Measurements from ENCODE around the gene SIM1.

Gene SIM1

DNA sequence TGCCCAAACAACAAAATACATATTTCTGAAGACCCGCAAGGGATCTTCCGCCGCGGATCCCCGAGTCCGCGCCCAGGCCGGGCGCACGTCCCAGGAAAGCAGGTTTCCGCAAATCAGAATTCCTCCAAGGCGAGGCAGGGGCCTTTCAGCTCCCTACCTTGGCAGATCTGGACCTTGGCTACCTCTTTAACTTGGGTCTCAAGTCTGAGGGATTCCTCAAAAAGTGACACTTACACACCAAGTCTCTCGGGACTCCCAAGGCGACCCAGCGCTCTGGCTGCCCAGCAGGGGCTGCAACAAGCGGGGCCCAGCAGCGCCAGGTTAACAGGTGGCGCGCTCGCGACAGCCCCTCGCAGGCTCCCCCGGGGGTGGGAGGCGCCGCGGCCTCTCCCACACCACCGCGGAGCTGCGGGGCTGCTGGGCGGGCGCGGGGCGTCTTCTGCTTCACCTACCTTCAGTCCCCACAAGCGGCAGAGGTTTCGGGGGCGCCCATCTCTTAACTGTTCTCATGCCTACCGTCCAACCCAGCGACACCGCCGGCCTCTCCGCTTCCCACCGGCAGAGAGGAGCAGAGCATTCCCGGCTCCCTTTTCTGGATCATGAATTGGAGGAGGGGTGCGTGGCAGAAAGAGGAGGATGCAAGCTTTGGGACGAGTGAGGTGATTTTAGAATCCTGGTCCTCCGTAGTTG lies 414 bp downstream of the SIM1 start:
- no peaks in the 10 kb centered on the region for H3K79me2 ChIP-seq (ENCODE audit: low read length)
- no peaks in the 10 kb centered on the region for H3K4me1 ChIP-seq (ENCODE audit: low read length)
- H3K27me3 ChIP-seq (ENCODE audit: low read depth, low read length), result no peaks in the 10 kb centered on the region
- H3K36me3 ChIP-seq (replicated peaks; ENCODE audit: low read depth, low read length), result no peaks in the 10 kb centered on the region
- H3K4me2 ChIP-seq (ENCODE audit: low read length), result no peak overlapping the region
- H2AFZ ChIP-seq (ENCODE audit: low read depth, low read length), result no peak overlapping the region
- no peak for TF ChIP-seq EZH2phosphoT487 (IDR thresholded peaks at IDR 0.05; ENCODE audit: low read depth)
- TF ChIP-seq, protein P1, sequence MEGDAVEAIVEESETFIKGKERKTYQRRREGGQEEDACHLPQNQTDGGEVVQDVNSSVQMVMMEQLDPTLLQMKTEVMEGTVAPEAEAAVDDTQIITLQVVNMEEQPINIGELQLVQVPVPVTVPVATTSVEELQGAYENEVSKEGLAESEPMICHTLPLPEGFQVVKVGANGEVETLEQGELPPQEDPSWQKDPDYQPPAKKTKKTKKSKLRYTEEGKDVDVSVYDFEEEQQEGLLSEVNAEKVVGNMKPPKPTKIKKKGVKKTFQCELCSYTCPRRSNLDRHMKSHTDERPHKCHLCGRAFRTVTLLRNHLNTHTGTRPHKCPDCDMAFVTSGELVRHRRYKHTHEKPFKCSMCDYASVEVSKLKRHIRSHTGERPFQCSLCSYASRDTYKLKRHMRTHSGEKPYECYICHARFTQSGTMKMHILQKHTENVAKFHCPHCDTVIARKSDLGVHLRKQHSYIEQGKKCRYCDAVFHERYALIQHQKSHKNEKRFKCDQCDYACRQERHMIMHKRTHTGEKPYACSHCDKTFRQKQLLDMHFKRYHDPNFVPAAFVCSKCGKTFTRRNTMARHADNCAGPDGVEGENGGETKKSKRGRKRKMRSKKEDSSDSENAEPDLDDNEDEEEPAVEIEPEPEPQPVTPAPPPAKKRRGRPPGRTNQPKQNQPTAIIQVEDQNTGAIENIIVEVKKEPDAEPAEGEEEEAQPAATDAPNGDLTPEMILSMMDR (IDR thresholded peaks at IDR 0.05; ENCODE audit: low read depth, low read length), result no peak
- H3K4me3 ChIP-seq (ENCODE audit: low read length), result no peak overlapping the region
- H3K9me3 ChIP-seq (ENCODE audit: insufficient read depth, low read length), result no peaks in the 10 kb centered on the region
- no peaks in the 10 kb centered on the region for H4K20me1 ChIP-seq (ENCODE audit: insufficient read depth, low read length)
- no peak overlapping the region for H3K9ac ChIP-seq (ENCODE audit: low read length)
- H3K27ac ChIP-seq (ENCODE audit: low read length), result no peak overlapping the region

DNA sequence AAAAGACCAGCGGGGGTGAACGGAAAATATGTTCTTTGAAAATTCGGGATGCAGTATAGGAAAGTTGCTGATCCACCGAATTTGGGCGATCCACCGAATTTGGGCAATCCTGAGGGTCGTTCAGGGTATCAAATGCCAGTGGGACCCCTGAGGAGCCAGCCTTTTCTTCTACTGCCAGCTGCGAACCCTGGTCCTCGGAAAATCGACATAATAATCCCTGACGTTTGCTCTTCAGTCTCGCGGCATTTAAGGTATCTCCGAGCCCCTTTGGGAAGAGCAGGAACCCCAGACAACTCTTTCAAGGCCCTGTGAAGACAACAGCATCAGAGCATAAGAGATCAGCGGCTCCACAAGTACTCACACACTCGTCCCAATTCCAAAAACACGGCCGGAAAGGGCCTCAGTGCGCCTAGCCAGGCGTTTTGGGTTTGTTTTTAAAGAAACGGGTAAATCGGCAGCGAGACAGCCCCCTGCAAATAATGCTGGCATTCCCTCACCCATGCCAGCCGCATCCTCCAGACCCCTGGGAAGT lies 1.0 kb downstream of the SIM1 start:
- H3K79me2 ChIP-seq (ENCODE audit: low read length), result no peaks in the 10 kb centered on the region
- H3K27me3 ChIP-seq (ENCODE audit: low read depth, low read length), result no peaks in the 10 kb centered on the region
- H3K9me3 ChIP-seq (ENCODE audit: insufficient read depth, low read length), result no peaks in the 10 kb centered on the region
- H3K4me1 ChIP-seq (ENCODE audit: low read length), result no peaks in the 10 kb centered on the region
- no peak overlapping the region for H2AFZ ChIP-seq (ENCODE audit: low read depth, low read length)
- no peak overlapping the region for H3K4me3 ChIP-seq (ENCODE audit: low read length)
- no peaks in the 10 kb centered on the region for H4K20me1 ChIP-seq (ENCODE audit: insufficient read depth, low read length)
- no peak overlapping the region for H3K4me2 ChIP-seq (ENCODE audit: low read length)
- no peak overlapping the region for H3K27ac ChIP-seq (ENCODE audit: low read length)
- no peak overlapping the region for H3K9ac ChIP-seq (ENCODE audit: low read length)
- no peaks in the 10 kb centered on the region for H3K36me3 ChIP-seq (replicated peaks; ENCODE audit: low read depth, low read length)
- TF ChIP-seq, protein P1 (IDR thresholded peaks at IDR 0.05; ENCODE audit: low read depth, low read length), result no peak

DNA sequence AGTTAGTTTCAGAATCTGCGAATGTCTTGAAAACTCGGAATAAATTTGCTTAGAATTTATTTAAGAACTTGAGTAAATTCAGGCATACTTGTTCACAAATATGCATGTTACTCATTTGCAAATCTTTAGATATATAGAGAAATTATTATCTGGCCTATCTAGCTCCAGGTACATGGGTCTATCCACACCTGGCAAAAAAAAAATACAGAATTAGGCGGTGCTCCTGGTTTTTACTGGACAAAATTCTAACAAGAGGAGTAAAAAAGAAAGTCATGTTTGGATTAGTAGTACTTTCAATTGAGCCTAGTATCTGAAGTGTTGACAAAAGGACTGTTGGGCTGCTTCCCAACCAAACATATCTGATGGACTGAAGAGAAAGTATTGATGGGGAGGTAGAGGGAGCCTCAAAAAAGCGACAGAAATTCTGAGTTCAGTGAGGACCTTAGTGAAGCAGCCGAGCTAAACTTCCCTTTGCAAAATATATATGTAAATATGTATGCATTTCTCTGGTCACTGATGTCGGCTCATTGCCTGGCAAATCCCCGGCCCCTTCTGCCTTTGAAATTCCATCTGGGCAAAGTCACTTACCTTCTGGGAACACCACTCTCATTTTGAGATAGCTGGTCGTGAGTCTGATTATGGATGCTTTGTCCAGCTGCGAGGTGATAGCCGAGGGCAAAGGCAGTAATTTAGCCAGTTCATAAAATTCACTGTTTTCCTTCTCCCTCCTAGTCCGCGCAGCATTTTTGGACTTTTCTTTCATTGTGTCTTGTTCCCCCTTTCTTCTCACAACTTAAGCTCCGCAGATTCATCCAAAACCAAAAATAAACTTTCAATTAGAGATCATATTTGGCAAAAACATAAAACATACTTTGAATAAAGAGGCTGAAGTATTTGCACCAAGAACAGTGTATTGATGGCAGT lies 1.8 kb downstream of the SIM1 start:
- Histone ChIP-seq H2AFZ (ENCODE audit: low read depth, low read length) (no peak overlapping the region), H3K27ac (ENCODE audit: low read length) (no peak overlapping the region), H3K4me3 (ENCODE audit: low read length) (no peak overlapping the region), H3K9me3 (ENCODE audit: insufficient read depth, low read length) (no peaks in the 10 kb centered on the region), H4K20me1 (ENCODE audit: insufficient read depth, low read length) (no peaks in the 10 kb centered on the region), H3K36me3 (replicated peaks; ENCODE audit: low read depth, low read length) (no peaks in the 10 kb centered on the region), H3K4me1 (ENCODE audit: low read length) (no peaks in the 10 kb centered on the region), H3K4me2 (ENCODE audit: low read length) (no peak overlapping the region), H3K79me2 (ENCODE audit: low read length) (no peaks in the 10 kb centered on the region), H3K27me3 (ENCODE audit: low read depth, low read length) (no peaks in the 10 kb centered on the region), H3K9ac (ENCODE audit: low read length) (no peak overlapping the region)
- TF ChIP-seq, protein P1 (IDR thresholded peaks at IDR 0.05; ENCODE audit: low read depth, low read length), result no peak
- TF ChIP-seq EZH2phosphoT487 (IDR thresholded peaks at IDR 0.05; ENCODE audit: low read depth), result no peak

All from OCI-LY3 (cell line).